Measurements from ENCODE around the gene KCNE4.

KCNE4 gene

DNA sequence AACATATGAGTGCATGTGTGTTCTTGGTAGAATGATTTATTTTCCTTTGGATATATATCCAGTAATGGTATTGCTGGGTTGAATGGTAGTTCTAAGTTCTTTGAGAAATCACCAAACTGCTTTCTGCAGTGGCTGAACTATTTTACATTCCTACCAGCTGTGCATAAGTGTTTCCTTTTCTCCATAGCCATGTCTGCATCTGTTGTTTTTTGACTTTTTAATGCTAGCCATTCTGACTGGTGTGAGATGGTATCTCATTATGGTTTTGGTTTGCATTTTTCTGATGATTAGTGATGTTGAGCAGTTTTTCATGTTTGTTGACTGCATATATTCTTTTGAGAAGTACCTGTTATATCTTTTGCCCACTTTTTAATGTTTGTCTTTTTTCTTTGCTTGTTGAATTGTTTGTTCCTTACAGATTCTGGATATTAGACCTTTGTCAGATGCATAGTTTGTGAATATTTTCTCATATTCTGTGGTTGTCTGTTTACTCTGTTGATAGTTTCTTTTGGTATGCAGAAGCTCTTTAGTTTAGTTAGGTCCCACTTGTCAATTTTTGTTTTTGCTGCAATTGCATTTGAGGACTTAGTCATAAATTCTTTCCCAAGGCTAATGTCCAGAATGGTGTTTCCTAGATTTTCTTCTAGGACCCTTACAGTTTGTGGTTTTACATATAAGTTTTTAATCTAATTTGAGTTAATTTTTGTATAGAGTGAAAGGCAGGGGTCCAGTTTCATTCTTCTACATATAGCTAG lies 17.6 kb upstream of the KCNE4 start:
- no peak overlapping the region for H3K4me2 ChIP-seq (ENCODE audit: low read depth, low read length, poor library complexity, severe bottlenecking)
- no peaks in the 10 kb centered on the region for H3K79me2 ChIP-seq (ENCODE audit: insufficient read depth, low read length)
- H3K4me3 ChIP-seq (ENCODE audit: low read length, poor library complexity, severe bottlenecking), result no peak overlapping the region
- H3K9me2 ChIP-seq (replicated peaks; ENCODE audit: low read depth, low read length), result no peaks in the 10 kb centered on the region
- H3K9me3 ChIP-seq (ENCODE audit: insufficient read depth, low read depth, low read length), result peaks cover 17% of the 10 kb centered on the region; the same call in 1 of the 2 replicates
- no peaks in the 10 kb centered on the region for H3K4me1 ChIP-seq (ENCODE audit: insufficient read depth, low read length, poor library complexity, severe bottlenecking)
- H3K27me3 ChIP-seq (ENCODE audit: insufficient read depth, low read length, poor library complexity, severe bottlenecking), result no peaks in the 10 kb centered on the region
- TF ChIP-seq EZH2phosphoT487 (IDR thresholded peaks at IDR 0.05; ENCODE audit: borderline replicate concordance) (no peak), CTCF (conservative IDR thresholded peaks at IDR 0.05; ENCODE audit: low read length) (no peak)
- H3F3A ChIP-seq (ENCODE audit: low read depth), result no peaks in the 10 kb centered on the region
- no peak overlapping the region for H3K9ac ChIP-seq (ENCODE audit: low read depth, low read length, poor library complexity, severe bottlenecking)
- no peaks in the 10 kb centered on the region for H3K36me3 ChIP-seq (ENCODE audit: insufficient read depth, low read length)
- H2AFZ ChIP-seq (ENCODE audit: low read length), result no peak overlapping the region
- no peaks in the 10 kb centered on the region for H4K20me1 ChIP-seq (ENCODE audit: insufficient read depth, low read length, poor library complexity, severe bottlenecking)

GRCh38 chr2:223036790-223037444 lies 15.1 kb upstream of the KCNE4 start:
- TF ChIP-seq CTCF (conservative IDR thresholded peaks at IDR 0.05; ENCODE audit: low read length), result no peak
- no peak for TF ChIP-seq EZH2phosphoT487 (IDR thresholded peaks at IDR 0.05; ENCODE audit: borderline replicate concordance)
- no peak overlapping the region for H3K9ac ChIP-seq (ENCODE audit: low read depth, low read length, poor library complexity, severe bottlenecking)
- H3K36me3 ChIP-seq (ENCODE audit: insufficient read depth, low read length), result no peaks in the 10 kb centered on the region
- H3K9me2 ChIP-seq (replicated peaks; ENCODE audit: low read depth, low read length), result no peaks in the 10 kb centered on the region
- no peaks in the 10 kb centered on the region for H3F3A ChIP-seq (ENCODE audit: low read depth)
- no peak overlapping the region for H3K4me2 ChIP-seq (ENCODE audit: low read depth, low read length, poor library complexity, severe bottlenecking)
- no peaks in the 10 kb centered on the region for H3K79me2 ChIP-seq (ENCODE audit: insufficient read depth, low read length)
- no peaks in the 10 kb centered on the region for H3K27me3 ChIP-seq (ENCODE audit: insufficient read depth, low read length, poor library complexity, severe bottlenecking)
- peaks cover 13% of the 10 kb centered on the region; the same call in 1 of the 2 replicates for H3K9me3 ChIP-seq (ENCODE audit: insufficient read depth, low read depth, low read length)
- H3K4me1 ChIP-seq (ENCODE audit: insufficient read depth, low read length, poor library complexity, severe bottlenecking), result peaks cover 3% of the 10 kb centered on the region
- no peaks in the 10 kb centered on the region for H4K20me1 ChIP-seq (ENCODE audit: insufficient read depth, low read length, poor library complexity, severe bottlenecking)
- no peak overlapping the region for H2AFZ ChIP-seq (ENCODE audit: low read length)
- H3K4me3 ChIP-seq (ENCODE audit: low read length, poor library complexity, severe bottlenecking), result no peak overlapping the region

DNA sequence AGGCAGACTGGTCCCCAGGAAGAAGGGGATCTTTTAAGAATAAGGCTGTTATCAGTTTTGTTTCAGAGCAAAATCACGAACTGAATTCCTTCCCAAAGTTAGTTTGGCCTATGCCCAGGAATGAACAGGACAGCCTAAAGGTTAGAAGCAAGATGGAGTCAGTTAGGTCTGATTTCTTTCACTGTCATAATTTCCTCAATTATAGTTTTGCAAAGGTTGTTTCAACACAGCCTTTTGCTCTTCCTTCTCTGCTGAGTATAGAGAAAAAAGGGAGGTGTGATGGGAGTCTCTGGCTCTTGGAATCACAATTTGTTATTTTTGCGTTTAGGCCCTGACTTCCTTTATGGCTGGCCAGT lies 14.6 kb upstream of the KCNE4 start:
- Histone ChIP-seq H3K79me2 (ENCODE audit: insufficient read depth, low read length) (no peaks in the 10 kb centered on the region), H3K4me3 (ENCODE audit: low read length, poor library complexity, severe bottlenecking) (no peak overlapping the region), H3K36me3 (ENCODE audit: insufficient read depth, low read length) (no peaks in the 10 kb centered on the region), H4K20me1 (ENCODE audit: insufficient read depth, low read length, poor library complexity, severe bottlenecking) (no peaks in the 10 kb centered on the region), H3K9me3 (ENCODE audit: insufficient read depth, low read depth, low read length) (peaks cover 9% of the 10 kb centered on the region; the same call in 1 of the 2 replicates), H3K9ac (ENCODE audit: low read depth, low read length, poor library complexity, severe bottlenecking) (no peak overlapping the region), H2AFZ (ENCODE audit: low read length) (no peak overlapping the region), H3F3A (ENCODE audit: low read depth) (no peaks in the 10 kb centered on the region), H3K4me1 (ENCODE audit: insufficient read depth, low read length, poor library complexity, severe bottlenecking) (peaks cover 7% of the 10 kb centered on the region), H3K27me3 (ENCODE audit: insufficient read depth, low read length, poor library complexity, severe bottlenecking) (no peaks in the 10 kb centered on the region), H3K4me2 (ENCODE audit: low read depth, low read length, poor library complexity, severe bottlenecking) (no peak overlapping the region), H3K9me2 (replicated peaks; ENCODE audit: low read depth, low read length) (no peaks in the 10 kb centered on the region)
- TF ChIP-seq CTCF (conservative IDR thresholded peaks at IDR 0.05; ENCODE audit: low read length) (no peak), EZH2phosphoT487 (IDR thresholded peaks at IDR 0.05; ENCODE audit: borderline replicate concordance) (no peak)
